ENCODE results near the gene RNPS1.
A peak's percentile ranks its signal among the peaks of the same experiment; 100 is the strongest.

- TF ChIP-seq CTCF (IDR thresholded peaks at IDR 0.05), result no peak
- peak in 1 of 2 donors; percentile 33 for TF ChIP-seq POLR2A (IDR thresholded peaks at IDR 0.05)
These were observed 55.3 kb downstream of the RNPS1 start for GRCh38 chr16:2212362-2213324.

Data from thyroid gland (tissue), 4 donors.